BE2C (cell line): ENCODE results near the gene TSPAN31.

Source experiments
- DNase-seq: peaks from one replicate; pipeline ENCODE4 v3.0.0-alpha.2; 2020
- H3K27me3 ChIP-seq: fragments of 250-450 bp; sonication (Bioruptor Pico); 2 replicates; pipeline ENCODE4 v1.5.1; 2020; ENCODE audit warnings: mild to moderate bottlenecking
- H3K36me3 ChIP-seq: fragments of 250-450 bp; sonication (Bioruptor Pico); 2 replicates; pipeline ENCODE4 v1.5.1; 2020; ENCODE audit warnings: mild to moderate bottlenecking
- H3K4me1 ChIP-seq: fragments of 250-450 bp; sonication (Bioruptor Pico); 2 replicates; pipeline ENCODE4 v1.5.1; 2020
- H3K4me3 ChIP-seq: 2 replicates; pipeline ENCODE4 v1.5.1; 2011; ENCODE audit warnings: low read depth, low read length
- H3K9me3 ChIP-seq: fragments of 250-450 bp; sonication (Bioruptor Pico); 2 replicates; pipeline ENCODE4 v1.5.1; 2020
- CTCF ChIP-seq: IDR thresholded peaks from 2 replicates; pipeline ENCODE4 v1.5.1; 2012; ENCODE audit warnings: mild to moderate bottlenecking, low read depth, low read length

TSPAN31 gene

GRCh38 chr12:57731411-57732080 lies 13.3 kb upstream of the TSPAN31 start:
- DNase-seq, result peak; percentile 2
- TF ChIP-seq CTCF, result no peak
- Histone ChIP-seq H3K36me3 (no peaks in the 10 kb centered on the region), H3K9me3 (no peaks in the 10 kb centered on the region), H3K4me3 (no peak overlapping the region), H3K27me3 (peaks cover 20% of the 10 kb centered on the region), H3K4me1 (no peaks in the 10 kb centered on the region; the same call in 1 of the 2 replicates)

- H3K9me3 ChIP-seq, result no peaks in the 10 kb centered on the region
- peaks cover 27% of the 10 kb centered on the region for H3K27me3 ChIP-seq
- no peak for TF ChIP-seq CTCF
- no peaks in the 10 kb centered on the region; the same call in 1 of the 2 replicates for H3K4me1 ChIP-seq
- no peaks in the 10 kb centered on the region for H3K36me3 ChIP-seq
- peak; percentile 2 for DNase-seq
- no peak overlapping the region for H3K4me3 ChIP-seq
These were observed 12.6 kb upstream of the TSPAN31 start for GRCh38 chr12:57732270-57732669.

- Histone ChIP-seq H3K36me3 (no peaks in the 10 kb centered on the region), H3K4me1 (no peaks in the 10 kb centered on the region; the same call in 1 of the 2 replicates), H3K27me3 (peaks cover 34% of the 10 kb centered on the region), H3K4me3 (no peak overlapping the region), H3K9me3 (no peaks in the 10 kb centered on the region)
- no peak for TF ChIP-seq CTCF
- peak; percentile 1 for DNase-seq
These were observed 11.9 kb upstream of the TSPAN31 start for GRCh38 chr12:57732726-57733593.

- Histone ChIP-seq H3K4me1 (no peaks in the 10 kb centered on the region; the same call in 1 of the 2 replicates), H3K36me3 (no peaks in the 10 kb centered on the region), H3K4me3 (no peak overlapping the region), H3K27me3 (peaks cover 37% of the 10 kb centered on the region), H3K9me3 (no peaks in the 10 kb centered on the region)
- DNase-seq, result no peak
- TF ChIP-seq CTCF, result no peak
These were observed 10.9 kb upstream of the TSPAN31 start for GRCh38 chr12:57733928-57734327.

- no peaks in the 10 kb centered on the region for H3K36me3 ChIP-seq
- no peak for DNase-seq
- H3K27me3 ChIP-seq, result peaks cover 44% of the 10 kb centered on the region
- no peaks in the 10 kb centered on the region for H3K9me3 ChIP-seq
- no peak overlapping the region for H3K4me3 ChIP-seq
- no peaks in the 10 kb centered on the region; the same call in 1 of the 2 replicates for H3K4me1 ChIP-seq
- no peak for TF ChIP-seq CTCF
These were observed 10.2 kb upstream of the TSPAN31 start for GRCh38 chr12:57734591-57734990.
